H9 (cell line): ENCODE data around the gene G3BP1. TPM values are rescaled to one million over a fixed set of nuclear protein-coding genes. Genes with fewer than 3 reads are reported as not detected.

Experiments
- DNase-seq: peaks from one replicate; pipeline ENCODE4 v3.0.0-alpha.2; 2017
- H2AFZ ChIP-seq: one replicate; pipeline ENCODE4 v1.6.1; 2013; ENCODE audit warnings: mild to moderate bottlenecking, low read length, control low read depth, moderate library complexity
- H2AK5ac ChIP-seq: 2 replicates; pipeline ENCODE4 v1.6.1; 2013; ENCODE audit warnings: low read length, control low read depth, mixed read lengths; ENCODE audit not compliant: insufficient read length
- H2BK120ac ChIP-seq: one replicate; pipeline ENCODE4 v1.6.1; 2013; ENCODE audit warnings: low read depth, mild to moderate bottlenecking, low read length, control low read depth, inconsistent platforms; ENCODE audit not compliant: poor library complexity, severe bottlenecking
- H2BK12ac ChIP-seq: 2 replicates; pipeline ENCODE4 v1.6.1; 2013; ENCODE audit warnings: low read length, control low read depth, mixed read lengths, low read depth; ENCODE audit not compliant: insufficient read length
- H2BK15ac ChIP-seq: 2 replicates; pipeline ENCODE4 v1.6.1; 2013; ENCODE audit warnings: low read depth, low read length, control low read depth
- H2BK20ac ChIP-seq: one replicate; pipeline ENCODE4 v1.6.1; 2013; ENCODE audit warnings: low read depth, mild to moderate bottlenecking, low read length, control low read depth, inconsistent platforms; ENCODE audit not compliant: poor library complexity, severe bottlenecking
- H2BK5ac ChIP-seq: 2 replicates; pipeline ENCODE4 v1.6.1; 2013; ENCODE audit warnings: low read length, control low read depth, mixed read lengths; ENCODE audit not compliant: insufficient read length
- H3K14ac ChIP-seq: 2 replicates; pipeline ENCODE4 v1.6.1; 2013; ENCODE audit warnings: low read length, control low read depth; ENCODE audit not compliant: insufficient read depth
- H3K18ac ChIP-seq: 2 replicates; pipeline ENCODE4 v1.6.1; 2013; ENCODE audit warnings: low read depth, mild to moderate bottlenecking, mixed read lengths, low read length, control low read depth; ENCODE audit not compliant: insufficient read length
- H3K23ac ChIP-seq: 2 replicates; pipeline ENCODE4 v1.6.1; 2013; ENCODE audit warnings: low read length, control low read depth, mixed read lengths, low read depth; ENCODE audit not compliant: insufficient read length
- H3K23me2 ChIP-seq: 2 replicates; pipeline ENCODE4 v1.6.1; 2013; ENCODE audit warnings: low read depth, mild to moderate bottlenecking, mixed read lengths, low read length, control low read depth; ENCODE audit not compliant: insufficient read length, poor library complexity, severe bottlenecking
- H3K27ac ChIP-seq: 2 replicates; pipeline ENCODE4 v1.5.1; 2013; ENCODE audit warnings: low read length, control low read depth, mixed read lengths, low read depth; ENCODE audit not compliant: insufficient read length
- H3K27me3 ChIP-seq: 2 replicates; pipeline ENCODE4 v1.6.1; 2013; ENCODE audit warnings: low read length, control low read depth, inconsistent platforms; ENCODE audit not compliant: insufficient read depth
- H3K4ac ChIP-seq: 2 replicates; pipeline ENCODE4 v1.6.1; 2013; ENCODE audit warnings: low read depth, mild to moderate bottlenecking, control low read depth, inconsistent platforms, low read length, moderate library complexity
- H3K4me1 ChIP-seq: 2 replicates; pipeline ENCODE4 v1.6.1; 2013; ENCODE audit warnings: low read length, control low read depth, inconsistent platforms; ENCODE audit not compliant: insufficient read depth
- H3K4me2 ChIP-seq: 2 replicates; pipeline ENCODE4 v1.6.1; 2013; ENCODE audit warnings: low read length, control low read depth, mixed read lengths; ENCODE audit not compliant: insufficient read length, insufficient read depth
- H3K56ac ChIP-seq: 2 replicates; pipeline ENCODE4 v1.6.1; 2013; ENCODE audit warnings: low read depth, mild to moderate bottlenecking, mixed read lengths, low read length, control low read depth; ENCODE audit not compliant: insufficient read length
- H3K79me1 ChIP-seq: 2 replicates; pipeline ENCODE4 v1.6.1; 2013; ENCODE audit warnings: low read depth, mild to moderate bottlenecking, moderate library complexity, low read length, control low read depth, inconsistent platforms; ENCODE audit not compliant: insufficient read depth, poor library complexity, severe bottlenecking
- H3K79me2 ChIP-seq: 2 replicates; pipeline ENCODE4 v1.6.1; 2013; ENCODE audit warnings: low read length, control low read depth, inconsistent platforms; ENCODE audit not compliant: insufficient read depth
- H3K9ac ChIP-seq: 2 replicates; pipeline ENCODE4 v1.6.1; 2013; ENCODE audit warnings: low read length, control low read depth, mixed read lengths; ENCODE audit not compliant: insufficient read length; ENCODE audit errors: extremely low read depth
- H3K9me3 ChIP-seq: one replicate; pipeline ENCODE4 v1.6.1; 2013; ENCODE audit warnings: low read depth, low read length, inconsistent platforms; ENCODE audit not compliant: control insufficient read depth
- H3T11ph ChIP-seq: one replicate; pipeline ENCODE4 v1.6.1; 2013; ENCODE audit warnings: mild to moderate bottlenecking, low read length, control low read depth, inconsistent platforms
- H4K20me1 ChIP-seq: one replicate; pipeline ENCODE4 v1.6.1; 2013; ENCODE audit not compliant: control insufficient read depth, insufficient read length, insufficient read depth
- H4K5ac ChIP-seq: 2 replicates; pipeline ENCODE4 v1.6.1; 2013; ENCODE audit warnings: low read depth, mild to moderate bottlenecking, mixed read lengths, low read length, control low read depth; ENCODE audit not compliant: insufficient read length
- H4K8ac ChIP-seq: replicated peaks from 2 replicates; pipeline ENCODE4 v1.6.1; 2013; ENCODE audit warnings: low read length, control low read depth, mixed read lengths, low read depth; ENCODE audit not compliant: insufficient read length
- H4K91ac ChIP-seq: 2 replicates; pipeline ENCODE4 v1.6.1; 2013; ENCODE audit warnings: low read depth, mild to moderate bottlenecking, moderate library complexity, mixed read lengths, low read length, control low read depth; ENCODE audit not compliant: insufficient read length
- H3K27ac Mint-ChIP-seq, 3 experiments: 2 replicates in 2 of 3; 3 replicates in 1 of 3; pipeline ENCODE4 v1.8.0; 2020 to 2021; ENCODE audit warnings: mixed read lengths in 3 of 3, mild to moderate bottlenecking in 1 of 3, moderate library complexity in 1 of 3
- H3K27me3 Mint-ChIP-seq: 2 replicates; pipeline ENCODE4 v1.8.0; 2021; ENCODE audit warnings: low read depth, mild to moderate bottlenecking, moderate library complexity, mixed read lengths
- H3K36me3 Mint-ChIP-seq, 3 experiments: 2 replicates in 2 of 3; 3 replicates in 1 of 3; pipeline ENCODE4 v1.8.0; 2020 to 2021; ENCODE audit warnings: low read depth in 3 of 3, mixed read lengths in 3 of 3; ENCODE audit not compliant: insufficient read depth in 1 of 3
- H3K4me1 Mint-ChIP-seq, 2 experiments: 2 replicates each; pipeline ENCODE4 v1.8.0; 2020; ENCODE audit warnings: mixed read lengths in 2 of 2
- H3K4me3 Mint-ChIP-seq, 2 experiments: 2 replicates in 1 of 2; 3 replicates in 1 of 2; pipeline ENCODE4 v1.8.0; 2020 to 2021; ENCODE audit warnings: mild to moderate bottlenecking in 2 of 2, mixed read lengths in 2 of 2, moderate library complexity in 1 of 2
- H3K9me3 Mint-ChIP-seq, 2 experiments: 2 replicates in 1 of 2; 3 replicates in 1 of 2; pipeline ENCODE4 v1.8.0; 2020; ENCODE audit warnings: mild to moderate bottlenecking in 2 of 2, mixed read lengths in 2 of 2, moderate library complexity in 1 of 2
- WGBS: extraction: QIAGEN DNeasy Blood & Tissue Kit; methylation state at CpG from one replicate; pipeline ENCODE4 v1.1.7; 2013; ENCODE audit warnings: missing lambda C conversion rate, low lambda C conversion rate, mixed read lengths; ENCODE audit not compliant: insufficient read length; ENCODE audit errors: extremely low coverage; 5-methylcytosine and 5-hydroxymethylcytosine counted together
- total RNA-seq: library from RNA; stranded (reverse); gene quantifications from 2 replicates; pipeline ENCODE4 v1.2.1, GENCODE V29; 2021
- TF ChIP-seq, protein P1 (sequence below): fragments of 200-600 bp; sonication (generic); conservative IDR thresholded peaks from 3 replicates; pipeline ENCODE4 v1.8.0; 2021; ENCODE audit warnings: antibody characterized with exemption, mild to moderate bottlenecking

The G3BP1 gene
- total RNA-seq, 1 experiment from 2014 or later = 439 TPM

DNA sequence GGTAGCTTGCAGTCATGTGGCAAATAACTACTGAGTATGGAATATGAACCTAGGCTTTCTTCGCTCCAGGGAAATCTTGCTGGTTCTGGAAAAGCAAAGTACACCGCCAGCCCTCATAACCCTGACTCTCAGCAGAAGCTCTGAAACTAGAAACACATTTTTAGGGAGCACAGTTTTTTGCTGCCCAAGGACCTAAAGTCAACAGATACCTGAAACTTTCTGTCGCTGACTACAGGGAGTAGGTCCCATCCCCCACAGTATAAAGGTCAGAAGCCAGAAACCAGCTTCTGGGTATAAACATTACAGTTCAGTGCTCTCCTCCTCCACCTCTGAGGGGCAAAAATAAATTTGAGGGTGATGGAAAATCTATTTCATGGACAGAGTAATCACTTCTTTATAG is 16.4 kb upstream of the G3BP1 start:
- Histone ChIP-seq H4K5ac (no peak overlapping the region), H2BK15ac (no peak overlapping the region), H2BK20ac (no peak overlapping the region), H2AFZ (no peak overlapping the region), H2BK120ac (no peak overlapping the region), H4K8ac (no peak overlapping the region), H4K91ac (no peak overlapping the region), H3K14ac (no peak overlapping the region), H2AK5ac (no peak overlapping the region), H2BK5ac (no peak overlapping the region), H3K23ac (no peak overlapping the region), H3K9ac (no peak overlapping the region), H3K18ac (no peak overlapping the region), H3K27ac (no peak overlapping the region), H3T11ph (no peak overlapping the region), H3K4ac (no peak overlapping the region), H4K20me1 (no peaks in the 10 kb centered on the region), H3K56ac (no peak overlapping the region), H3K4me2 (no peak overlapping the region), H3K23me2 (peaks cover 5% of the 10 kb centered on the region), H3K27me3 (no peaks in the 10 kb centered on the region), H3K4me1 (peaks cover 9% of the 10 kb centered on the region), H3K79me1 (peaks cover 5% of the 10 kb centered on the region), H3K9me3 (no peaks in the 10 kb centered on the region), H3K79me2 (0 out of 2 replicates have a peak, but pooled peaks cover 2% of the 10 kb centered on the region), H2BK12ac (no peak overlapping the region)
- Mint-ChIP-seq H3K27me3 (no peaks in the 10 kb centered on the region; the same call in 1 of the 2 replicates), H3K9me3 (no peaks in the 10 kb centered on the region), H3K4me1 (peaks cover 26 to 32% of the 10 kb centered on the region in 2 experiments), H3K27ac (no peak overlapping the region; a peak in 1 of 7 replicates), H3K4me3 (no peak overlapping the region; a peak in 1 of 5 replicates), H3K36me3 (peaks cover 0 to 7% (median 5%) of the 10 kb centered on the region in 3 experiments; a peak in 2 of 7 replicates)
- TF ChIP-seq, protein P1, sequence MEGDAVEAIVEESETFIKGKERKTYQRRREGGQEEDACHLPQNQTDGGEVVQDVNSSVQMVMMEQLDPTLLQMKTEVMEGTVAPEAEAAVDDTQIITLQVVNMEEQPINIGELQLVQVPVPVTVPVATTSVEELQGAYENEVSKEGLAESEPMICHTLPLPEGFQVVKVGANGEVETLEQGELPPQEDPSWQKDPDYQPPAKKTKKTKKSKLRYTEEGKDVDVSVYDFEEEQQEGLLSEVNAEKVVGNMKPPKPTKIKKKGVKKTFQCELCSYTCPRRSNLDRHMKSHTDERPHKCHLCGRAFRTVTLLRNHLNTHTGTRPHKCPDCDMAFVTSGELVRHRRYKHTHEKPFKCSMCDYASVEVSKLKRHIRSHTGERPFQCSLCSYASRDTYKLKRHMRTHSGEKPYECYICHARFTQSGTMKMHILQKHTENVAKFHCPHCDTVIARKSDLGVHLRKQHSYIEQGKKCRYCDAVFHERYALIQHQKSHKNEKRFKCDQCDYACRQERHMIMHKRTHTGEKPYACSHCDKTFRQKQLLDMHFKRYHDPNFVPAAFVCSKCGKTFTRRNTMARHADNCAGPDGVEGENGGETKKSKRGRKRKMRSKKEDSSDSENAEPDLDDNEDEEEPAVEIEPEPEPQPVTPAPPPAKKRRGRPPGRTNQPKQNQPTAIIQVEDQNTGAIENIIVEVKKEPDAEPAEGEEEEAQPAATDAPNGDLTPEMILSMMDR = no peak
- WGBS = no CpG with 5 or more reads among the region's 3 CpGs
- no peak for DNase-seq
